ENCODE data around the gene FRMPD4.

Gene FRMPD4

DNA sequence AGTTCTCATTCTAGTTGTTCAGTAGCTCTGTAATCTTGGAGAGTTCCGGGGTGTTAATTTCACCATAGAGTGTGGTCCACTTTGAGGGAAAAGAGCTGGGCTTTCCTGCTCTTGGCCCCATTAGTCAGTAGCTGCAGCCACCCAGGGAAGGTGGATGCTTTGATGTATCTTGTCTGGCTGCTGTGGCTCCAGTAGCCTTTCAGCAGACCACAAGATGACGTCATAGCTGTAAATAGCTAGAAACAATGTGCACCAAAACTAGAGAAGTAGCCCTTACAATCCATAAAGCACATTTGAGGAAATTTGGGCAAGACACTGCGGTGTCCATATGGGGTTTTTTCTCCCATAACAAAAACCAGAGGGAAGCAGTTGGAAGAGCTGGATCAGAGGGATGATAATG is 620.0 kb downstream of the FRMPD4 start:
- peak; percentile 22 for DNase-seq (ENCODE audit: low read depth)

DNA sequence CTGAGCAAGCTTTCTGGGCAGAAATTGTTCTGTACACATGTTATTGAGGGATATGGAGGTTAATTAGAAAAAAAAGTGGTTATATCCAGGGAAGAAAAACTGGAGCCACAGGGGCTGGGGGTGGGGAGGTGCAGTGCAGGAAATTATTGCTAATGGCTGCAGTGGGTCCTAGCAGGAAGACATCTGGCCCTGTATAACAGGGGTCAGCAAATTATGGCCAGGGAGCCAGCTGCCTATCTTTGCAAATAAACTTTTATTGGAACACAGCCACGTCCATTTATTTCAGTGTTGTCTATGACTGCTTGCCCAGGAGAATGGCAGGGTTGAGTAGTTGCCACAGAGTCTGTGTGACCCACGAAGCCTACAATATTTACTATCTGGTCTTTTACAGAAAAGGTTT is 629.6 kb downstream of the FRMPD4 start:
- DNase-seq (ENCODE audit: low read depth), result no peak

DNA sequence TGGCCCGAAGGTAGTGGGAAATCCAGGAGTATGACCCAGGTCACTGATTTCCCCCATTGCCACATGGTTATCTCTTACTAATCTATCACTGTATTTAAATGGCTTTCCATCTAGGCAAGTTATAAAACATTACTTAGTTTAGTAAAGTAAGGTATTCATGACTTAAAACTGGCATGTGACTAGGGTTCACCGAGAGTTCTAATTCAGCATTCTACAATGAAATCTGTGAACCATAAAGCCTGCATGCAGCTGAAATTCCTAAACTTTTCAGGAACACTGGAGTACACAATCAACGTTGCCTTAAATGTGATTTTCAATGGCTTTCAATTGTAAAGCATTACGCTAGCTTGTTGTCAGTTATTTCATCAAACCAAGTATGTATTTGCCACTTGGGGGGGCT is 630.2 kb downstream of the FRMPD4 start:
- no peak for DNase-seq (ENCODE audit: low read depth)

DNA sequence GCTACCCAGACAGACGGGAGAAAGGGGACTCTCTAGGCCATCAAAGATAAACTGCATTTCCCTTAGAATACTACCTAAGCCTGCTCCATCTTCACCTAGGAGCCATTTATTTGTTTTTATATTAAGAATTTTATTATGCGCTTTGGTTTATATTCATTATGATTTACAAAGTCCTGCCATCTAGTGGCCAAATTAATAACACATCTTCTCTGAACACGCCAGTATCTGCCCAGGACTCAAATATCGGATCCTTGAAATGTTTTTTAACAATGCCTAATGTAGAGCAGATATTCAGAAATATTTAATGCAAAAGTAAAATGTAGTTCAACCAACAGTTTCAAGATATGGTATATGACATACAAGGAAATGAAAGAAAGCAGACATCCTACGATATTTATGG is 632.2 kb downstream of the FRMPD4 start:
- DNase-seq (ENCODE audit: low read depth), result peak; percentile 45

GRCh38 chrX:12771445-12772069 is 633.3 kb downstream of the FRMPD4 start:
- peak; percentile 25 for DNase-seq (ENCODE audit: low read depth)

Data from ELR (cell line).